Measurements from ENCODE around the gene SLC16A7. TPM values are rescaled to one million over a fixed set of nuclear protein-coding genes. Genes with fewer than 3 reads are reported as not detected.

Gene SLC16A7
- total RNA-seq, 4 donors from 2014 or later, result 0.80 to 29.9 (median 12.3) TPM

- no peak for DNase-seq
- in situ Hi-C loops (cut with MboI; ENCODE audit: low pct_ligation_motif_present in 1 of 4, low pct_unique_long_range_greater_than_20kb in 1 of 4, low sequenced_read_pairs in 3 of 4), result loop anchor here in 1 of 4 donors (25.0 kb wide), 1 partner anchor 400 kb away; no protein-coding TSS in a partner anchor
- no peak overlapping the region for H3K4me3 ChIP-seq
- H3K4me1 ChIP-seq, result no peaks in the 10 kb centered on the region
- TF ChIP-seq CTCF (IDR thresholded peaks at IDR 0.05), result no peak
- TF ChIP-seq POLR2AphosphoS5 (IDR thresholded peaks at IDR 0.05), result no peak
- no peak overlapping the region for H3K27ac ChIP-seq
- H3K27me3 ChIP-seq, result no peaks in the 10 kb centered on the region
- intact Hi-C loops (cut with DNase I; ENCODE audit: low total_unique reads), result no loop called here
- no peaks in the 10 kb centered on the region for H3K9me3 ChIP-seq
- WGBS, 2 donors (ENCODE audit: low coverage in 1 of 2), result 92 to 95% methylated on average over 8 to 14 of the region's 14 CpGs
- H3K36me3 ChIP-seq, result no peaks in the 10 kb centered on the region
Observed at GRCh38 chr12:59811991-59812390, 216.2 kb downstream of the SLC16A7 start.

GRCh38 chr12:59812716-59813115 lies 216.9 kb downstream of the SLC16A7 start:
- intact Hi-C loops (cut with DNase I; ENCODE audit: low total_unique reads), result no loop called here
- Histone ChIP-seq H3K4me1 (no peaks in the 10 kb centered on the region), H3K9me3 (no peaks in the 10 kb centered on the region), H3K27me3 (no peaks in the 10 kb centered on the region), H3K36me3 (no peaks in the 10 kb centered on the region), H3K27ac (no peak overlapping the region), H3K4me3 (no peak overlapping the region)
- in situ Hi-C loops (cut with MboI; ENCODE audit: low pct_ligation_motif_present in 1 of 4, low pct_unique_long_range_greater_than_20kb in 1 of 4, low sequenced_read_pairs in 3 of 4), result loop anchor here in 1 of 4 donors (25.0 kb wide), 1 partner anchor 400 kb away; no protein-coding TSS in a partner anchor
- TF ChIP-seq EP300 (IDR thresholded peaks at IDR 0.05; ENCODE audit: low read depth) (no peak), CTCF (IDR thresholded peaks at IDR 0.05) (no peak), POLR2A (IDR thresholded peaks at IDR 0.05) (no peak), POLR2AphosphoS5 (IDR thresholded peaks at IDR 0.05) (no peak)
- DNase-seq, result no peak
- WGBS, 2 donors (ENCODE audit: low coverage in 1 of 2), result 88% methylated on average over 7 of the region's 7 CpGs

GRCh38 chr12:59820594-59821011 lies 224.8 kb downstream of the SLC16A7 start:
- H3K27me3 ChIP-seq, result no peaks in the 10 kb centered on the region
- TF ChIP-seq EP300 (IDR thresholded peaks at IDR 0.05; ENCODE audit: low read depth) (no peak), POLR2AphosphoS5 (IDR thresholded peaks at IDR 0.05) (no peak), CTCF (IDR thresholded peaks at IDR 0.05) (no peak), POLR2A (IDR thresholded peaks at IDR 0.05) (no peak)
- no peak for DNase-seq
- H3K27ac ChIP-seq, result no peak overlapping the region
- no peak overlapping the region for H3K4me3 ChIP-seq
- H3K4me1 ChIP-seq, result no peaks in the 10 kb centered on the region
- H3K9me3 ChIP-seq, result no peaks in the 10 kb centered on the region
- WGBS, 2 donors (ENCODE audit: low coverage in 1 of 2), result 61 to 68% methylated on average over 2 of the region's 2 CpGs
- H3K36me3 ChIP-seq, result no peaks in the 10 kb centered on the region
- in situ Hi-C loops (cut with MboI; ENCODE audit: low pct_ligation_motif_present in 1 of 4, low pct_unique_long_range_greater_than_20kb in 1 of 4, low sequenced_read_pairs in 3 of 4) (loop anchor here in 1 of 4 donors (25.0 kb wide), 1 partner anchor 408 kb away; no protein-coding TSS in a partner anchor), intact Hi-C loops (cut with DNase I; ENCODE audit: low total_unique reads) (no loop called here)

GRCh38 chr12:59823567-59823966 lies 227.7 kb downstream of the SLC16A7 start:
- Histone ChIP-seq H3K4me3 (no peak overlapping the region), H3K27ac (no peak overlapping the region), H3K36me3 (no peaks in the 10 kb centered on the region), H3K27me3 (no peaks in the 10 kb centered on the region), H3K4me1 (no peaks in the 10 kb centered on the region), H3K9me3 (no peaks in the 10 kb centered on the region)
- DNase-seq, result no peak
- in situ Hi-C loops (cut with MboI; ENCODE audit: low pct_ligation_motif_present in 1 of 4, low pct_unique_long_range_greater_than_20kb in 1 of 4, low sequenced_read_pairs in 3 of 4), result loop anchor here in 1 of 4 donors (25.0 kb wide), 1 partner anchor 411 kb away; no protein-coding TSS in a partner anchor
- intact Hi-C loops (cut with DNase I; ENCODE audit: low total_unique reads), result no loop called here
- TF ChIP-seq POLR2A (IDR thresholded peaks at IDR 0.05), result no peak
- no peak for TF ChIP-seq POLR2AphosphoS5 (IDR thresholded peaks at IDR 0.05)
- no peak for TF ChIP-seq EP300 (IDR thresholded peaks at IDR 0.05; ENCODE audit: low read depth)
- TF ChIP-seq CTCF (IDR thresholded peaks at IDR 0.05), result no peak
